K562 (cell line): ENCODE results near the gene TFRC. TPM values are rescaled to one million over a fixed set of nuclear protein-coding genes. Genes with fewer than 3 reads are reported as not detected.

Experiments
- CCAR2 ChIP-seq: fragments of 200-400 bp; formaldehyde crosslinking; IDR thresholded peaks from 2 replicates; pipeline ENCODE4 v1.6.1; 2017; ENCODE audit warnings: mild to moderate bottlenecking, low read depth, low read length
- CEBPG ChIP-seq, 3 experiments: fragments of 200-800 bp in 1 of 3; sonication (Bioruptor generic) in 1 of 3; sonication (generic) in 1 of 3; formaldehyde crosslinking in 1 of 3; IDR thresholded peaks in 2 of 3; conservative IDR thresholded peaks in 1 of 3; 2 replicates each; pipeline versions ENCODE4 v1.6.1 to v1.8.0; 2016 to 2022; ENCODE audit warnings: missing compliant biosample characterization in 2 of 3, missing genetic modification characterization in 2 of 3, mild to moderate bottlenecking in 1 of 3, missing genetic modification reagents in 1 of 3
- FOXM1 ChIP-seq, 2 experiments: fragments of 450-650 bp in 1 of 2; sonication (generic) in 1 of 2; formaldehyde crosslinking in 1 of 2; IDR thresholded peaks; 2 replicates each; pipeline versions ENCODE4 v1.6.1 to v1.9.0; 2017 to 2022; ENCODE audit warnings: low read depth in 2 of 2, mild to moderate bottlenecking in 2 of 2, missing genetic modification reagents in 1 of 2, moderate library complexity in 1 of 2
- HNRNPLL ChIP-seq: fragments of 200-400 bp; formaldehyde crosslinking; IDR thresholded peaks from 2 replicates; pipeline ENCODE4 v1.6.1; 2017; ENCODE audit warnings: low read length, low read depth, mild to moderate bottlenecking; ENCODE audit not compliant: poor library complexity, severe bottlenecking
- JUND ChIP-seq, 2 experiments: IDR thresholded peaks; 2 replicates in 1 of 2; 3 replicates in 1 of 2; pipeline ENCODE4 v1.6.1; 2011; ENCODE audit warnings: borderline replicate concordance in 2 of 2, low read depth in 2 of 2, low read length in 2 of 2, improper control_type of control experiment in 1 of 2, missing biosample characterization in 1 of 2, missing genetic modification characterization in 1 of 2, missing genetic modification reagents in 1 of 2
- KAT8 ChIP-seq: fragments of 450-650 bp; IDR thresholded peaks from 2 replicates; pipeline ENCODE4 v1.6.1; 2016; ENCODE audit warnings: low read depth, mild to moderate bottlenecking
- NR4A1 ChIP-seq, 2 experiments: fragments of 250-450 bp in 1 of 2; fragments of 450-650 bp in 1 of 2; sonication (Bioruptor Pico) in 1 of 2; IDR thresholded peaks; 2 replicates each; pipeline versions ENCODE4 v1.4.0 to v1.6.1; 2016 to 2020; ENCODE audit warnings: mild to moderate bottlenecking in 2 of 2, missing compliant biosample characterization in 1 of 2, missing genetic modification characterization in 1 of 2, moderate library complexity in 1 of 2
- PHF21A ChIP-seq: fragments of 450-650 bp; IDR thresholded peaks from 2 replicates; pipeline ENCODE4 v1.6.1; 2017; ENCODE audit warnings: low read depth, borderline replicate concordance
- POLR2B ChIP-seq: fragments of 450-650 bp; IDR thresholded peaks from 2 replicates; pipeline ENCODE4 v1.6.1; 2018; ENCODE audit warnings: low read depth; ENCODE audit not compliant: partially characterized antibody
- RBFOX2 ChIP-seq: fragments of 200-400 bp; formaldehyde crosslinking; IDR thresholded peaks from 2 replicates; pipeline ENCODE4 v1.6.1; 2017; ENCODE audit warnings: low read depth, mild to moderate bottlenecking, low read length, moderate library complexity
- SMARCA4 ChIP-seq: fragments of 450-650 bp; IDR thresholded peaks from 2 replicates; pipeline ENCODE4 v1.6.1; 2016
- TAF1 ChIP-seq: IDR thresholded peaks from 2 replicates; pipeline ENCODE4 v1.6.1; 2011; ENCODE audit warnings: mild to moderate bottlenecking, low read length, moderate library complexity; ENCODE audit not compliant: insufficient read depth, control insufficient read depth, severe bottlenecking; ENCODE audit errors: extremely low read depth
- ZNF584 ChIP-seq: fragments of 200-800 bp; sonication (Bioruptor generic); IDR thresholded peaks from 2 replicates; pipeline ENCODE4 v1.6.1; 2016; ENCODE audit warnings: low read depth, mild to moderate bottlenecking, missing genetic modification characterization, missing compliant biosample characterization
- polyA plus RNA-seq, 8 experiments: library from polyadenylated mRNA; depleted of rRNA in 4 of 8; stranded (reverse) in 5 of 8; unstranded in 3 of 8; fragments of >200 nt; fragmentation: Nextera tagmentation in 2 of 8; fragmentation: Illumina TruSeq in 1 of 8; extraction: Ambion mirVana in 2 of 8; extraction: Trizol in 1 of 8; gene quantifications; 2 replicates each; pipeline versions ENCODE4 v1.2.1 to v1.2.3, GENCODE V29; 2011 to 2014; ENCODE audit warnings: inconsistent platforms in 1 of 8, missing spikeins in 1 of 8
- total RNA-seq, 7 experiments: library from RNA; depleted of rRNA in 6 of 7; stranded (reverse); fragments of >200 nt in 6 of 7; fragmentation: Illumina TruSeq in 2 of 7; extraction: Trizol in 2 of 7; gene quantifications; 2 replicates each; pipeline versions ENCODE4 v1.2.1 to v1.2.3, GENCODE V29; 2011 to 2021; ENCODE audit warnings: low replicate concordance in 1 of 7
- TF ChIP-seq, protein P1 (sequence below): fragments of 450-650 bp; IDR thresholded peaks from 2 replicates; pipeline ENCODE4 v1.7.0; 2016; ENCODE audit warnings: borderline replicate concordance
- TF ChIP-seq, protein P2 (sequence below): fragments of 250-450 bp; sonication (Bioruptor Pico); IDR thresholded peaks from 2 replicates; pipeline ENCODE4 v1.4.0; 2020
- TF ChIP-seq, protein P3 (sequence below): sonication (generic); formaldehyde crosslinking; IDR thresholded peaks from 2 replicates; pipeline ENCODE4 v1.8.0; 2022; ENCODE audit warnings: mild to moderate bottlenecking, missing genetic modification reagents

TFRC gene
- total and polyA plus RNA-seq, 9 of the 15 experiments (the other 6 are each of a cell fraction or from before 2014, with no cell fraction given): 149 to 679 (median 332) TPM

DNA sequence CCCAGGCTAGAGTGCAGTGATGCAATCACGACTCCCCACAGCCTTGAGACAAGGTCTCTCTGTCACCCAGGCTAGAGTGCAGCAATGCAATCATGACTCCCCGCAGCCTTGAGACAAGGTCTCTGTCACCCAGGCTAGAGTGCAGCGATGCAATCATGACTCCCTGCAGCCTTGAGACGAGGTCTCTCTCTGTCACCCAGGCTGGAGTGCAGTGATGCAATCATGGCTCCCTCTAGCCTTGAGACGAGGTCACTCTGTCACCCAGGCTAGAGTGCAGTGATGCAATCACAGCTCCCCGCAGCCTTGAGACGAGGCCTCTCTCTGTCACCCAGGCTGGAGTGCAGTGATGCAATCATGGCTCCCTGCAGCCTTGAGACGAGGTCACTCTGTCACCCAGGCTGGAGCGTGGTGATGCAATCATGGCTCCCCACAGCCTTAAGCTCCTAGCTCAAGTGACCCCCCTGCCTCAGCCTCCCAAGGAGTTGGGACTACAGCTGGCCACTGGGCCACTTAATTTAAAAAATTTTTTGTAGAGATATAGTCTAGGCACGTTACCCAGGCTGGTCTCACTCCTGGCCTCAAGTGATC, 26.1 kb downstream of the TFRC start (continued):
- TF ChIP-seq, protein P1, sequence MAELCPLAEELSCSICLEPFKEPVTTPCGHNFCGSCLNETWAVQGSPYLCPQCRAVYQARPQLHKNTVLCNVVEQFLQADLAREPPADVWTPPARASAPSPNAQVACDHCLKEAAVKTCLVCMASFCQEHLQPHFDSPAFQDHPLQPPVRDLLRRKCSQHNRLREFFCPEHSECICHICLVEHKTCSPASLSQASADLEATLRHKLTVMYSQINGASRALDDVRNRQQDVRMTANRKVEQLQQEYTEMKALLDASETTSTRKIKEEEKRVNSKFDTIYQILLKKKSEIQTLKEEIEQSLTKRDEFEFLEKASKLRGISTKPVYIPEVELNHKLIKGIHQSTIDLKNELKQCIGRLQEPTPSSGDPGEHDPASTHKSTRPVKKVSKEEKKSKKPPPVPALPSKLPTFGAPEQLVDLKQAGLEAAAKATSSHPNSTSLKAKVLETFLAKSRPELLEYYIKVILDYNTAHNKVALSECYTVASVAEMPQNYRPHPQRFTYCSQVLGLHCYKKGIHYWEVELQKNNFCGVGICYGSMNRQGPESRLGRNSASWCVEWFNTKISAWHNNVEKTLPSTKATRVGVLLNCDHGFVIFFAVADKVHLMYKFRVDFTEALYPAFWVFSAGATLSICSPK: no peak
- peak; percentile 93 for TF ChIP-seq JUND (IDR thresholded peaks at IDR 0.05; ENCODE audit: borderline replicate concordance, low read depth, low read length)
- TF ChIP-seq JUND (tag; IDR thresholded peaks at IDR 0.05; ENCODE audit: borderline replicate concordance, low read depth, low read length): peak; percentile 94
- no peak for TF ChIP-seq PHF21A
- TF ChIP-seq KAT8: no peak
- peak; percentile 64 for TF ChIP-seq POLR2B
- TF ChIP-seq, protein P2, sequence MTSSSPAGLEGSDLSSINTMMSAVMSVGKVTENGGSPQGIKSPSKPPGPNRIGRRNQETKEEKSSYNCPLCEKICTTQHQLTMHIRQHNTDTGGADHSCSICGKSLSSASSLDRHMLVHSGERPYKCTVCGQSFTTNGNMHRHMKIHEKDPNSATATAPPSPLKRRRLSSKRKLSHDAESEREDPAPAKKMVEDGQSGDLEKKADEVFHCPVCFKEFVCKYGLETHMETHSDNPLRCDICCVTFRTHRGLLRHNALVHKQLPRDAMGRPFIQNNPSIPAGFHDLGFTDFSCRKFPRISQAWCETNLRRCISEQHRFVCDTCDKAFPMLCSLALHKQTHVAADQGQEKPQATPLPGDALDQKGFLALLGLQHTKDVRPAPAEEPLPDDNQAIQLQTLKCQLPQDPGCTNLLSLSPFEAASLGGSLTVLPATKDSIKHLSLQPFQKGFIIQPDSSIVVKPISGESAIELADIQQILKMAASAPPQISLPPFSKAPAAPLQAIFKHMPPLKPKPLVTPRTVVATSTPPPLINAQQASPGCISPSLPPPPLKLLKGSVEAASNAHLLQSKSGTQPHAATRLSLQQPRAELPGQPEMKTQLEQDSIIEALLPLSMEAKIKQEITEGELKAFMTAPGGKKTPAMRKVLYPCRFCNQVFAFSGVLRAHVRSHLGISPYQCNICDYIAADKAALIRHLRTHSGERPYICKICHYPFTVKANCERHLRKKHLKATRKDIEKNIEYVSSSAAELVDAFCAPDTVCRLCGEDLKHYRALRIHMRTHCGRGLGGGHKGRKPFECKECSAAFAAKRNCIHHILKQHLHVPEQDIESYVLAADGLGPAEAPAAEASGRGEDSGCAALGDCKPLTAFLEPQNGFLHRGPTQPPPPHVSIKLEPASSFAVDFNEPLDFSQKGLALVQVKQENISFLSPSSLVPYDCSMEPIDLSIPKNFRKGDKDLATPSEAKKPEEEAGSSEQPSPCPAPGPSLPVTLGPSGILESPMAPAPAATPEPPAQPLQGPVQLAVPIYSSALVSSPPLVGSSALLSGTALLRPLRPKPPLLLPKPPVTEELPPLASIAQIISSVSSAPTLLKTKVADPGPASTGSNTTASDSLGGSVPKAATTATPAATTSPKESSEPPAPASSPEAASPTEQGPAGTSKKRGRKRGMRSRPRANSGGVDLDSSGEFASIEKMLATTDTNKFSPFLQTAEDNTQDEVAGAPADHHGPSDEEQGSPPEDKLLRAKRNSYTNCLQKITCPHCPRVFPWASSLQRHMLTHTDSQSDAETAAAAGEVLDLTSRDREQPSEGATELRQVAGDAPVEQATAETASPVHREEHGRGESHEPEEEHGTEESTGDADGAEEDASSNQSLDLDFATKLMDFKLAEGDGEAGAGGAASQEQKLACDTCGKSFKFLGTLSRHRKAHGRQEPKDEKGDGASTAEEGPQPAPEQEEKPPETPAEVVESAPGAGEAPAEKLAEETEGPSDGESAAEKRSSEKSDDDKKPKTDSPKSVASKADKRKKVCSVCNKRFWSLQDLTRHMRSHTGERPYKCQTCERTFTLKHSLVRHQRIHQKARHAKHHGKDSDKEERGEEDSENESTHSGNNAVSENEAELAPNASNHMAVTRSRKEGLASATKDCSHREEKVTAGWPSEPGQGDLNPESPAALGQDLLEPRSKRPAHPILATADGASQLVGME (CRISPR knock-in tag): no peak
- peak; percentile 100 for TF ChIP-seq CEBPG (CRISPR knock-in tag; IDR thresholded peaks at IDR 0.05)
- peak; percentile 99 to 100 for TF ChIP-seq CEBPG (tag; conservative IDR thresholded peaks at IDR 0.05 in 1 of 2, IDR thresholded peaks at IDR 0.05 in 1 of 2)
- no peak for TF ChIP-seq NR4A1 (CRISPR knock-in tag; IDR thresholded peaks at IDR 0.05)
- 0 out of 2 replicates have a peak, but pooled peaks have one; percentile 34 for TF ChIP-seq NR4A1 (tag; IDR thresholded peaks at IDR 0.05)
- TF ChIP-seq FOXM1 (IDR thresholded peaks at IDR 0.05; ENCODE audit: low read depth): no peak
- no peak for TF ChIP-seq FOXM1 (CRISPR knock-in tag; IDR thresholded peaks at IDR 0.05; ENCODE audit: low read depth)
- peak; percentile 78 for TF ChIP-seq ZNF584 (CRISPR knock-in tag)
- TF ChIP-seq HNRNPLL: no peak
- TF ChIP-seq, protein P3, sequence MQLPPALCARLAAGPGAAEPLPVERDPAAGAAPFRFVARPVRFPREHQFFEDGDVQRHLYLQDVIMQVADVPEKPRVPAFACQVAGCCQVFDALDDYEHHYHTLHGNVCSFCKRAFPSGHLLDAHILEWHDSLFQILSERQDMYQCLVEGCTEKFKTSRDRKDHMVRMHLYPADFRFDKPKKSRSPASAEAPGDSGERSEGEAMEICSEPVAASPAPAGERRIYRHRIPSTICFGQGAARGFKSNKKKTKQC (CRISPR knock-in tag): 0 out of 2 replicates have a peak, but pooled peaks have one; percentile 16
- no peak for TF ChIP-seq CCAR2
- no peak for TF ChIP-seq SMARCA4
- TF ChIP-seq RBFOX2: peak; percentile 63; the same call in 1 of the 2 replicates
- TF ChIP-seq TAF1: no peak
